Transverse colon (tissue), 4 donors: Measurements from ENCODE around the gene SECISBP2.
"Not testable (repeated sequence)": the region's sequence is repeated elsewhere in the genome, so short reads cannot be mapped to it uniquely, and the experiment has no call there.

Experiments used
- CTCF ChIP-seq, 5 experiments: fragments of 200-600 bp in 3 of 5; fragments of 450-650 bp in 2 of 5; sonication (generic) in 3 of 5; IDR thresholded peaks; 1 replicate in 2 of 5; 2 replicates in 3 of 5; pipeline ENCODE4 v1.5.1; 2016 to 2017; ENCODE audit warnings: antibody characterized with exemption in 5 of 5, inconsistent platforms in 3 of 5, mild to moderate bottlenecking in 2 of 5, moderate library complexity in 1 of 5
- EP300 ChIP-seq: sonication (generic); formaldehyde crosslinking; IDR thresholded peaks from one replicate; pipeline ENCODE4 v1.6.1; 2017; ENCODE audit warnings: antibody characterized with exemption, low read depth
- POLR2A ChIP-seq: fragments of 450-650 bp; IDR thresholded peaks from one replicate; pipeline ENCODE4 v1.6.1; 2016; ENCODE audit warnings: antibody characterized with exemption, mild to moderate bottlenecking, moderate library complexity
- POLR2AphosphoS5 ChIP-seq, 3 donors: sonication (generic); formaldehyde crosslinking; IDR thresholded peaks; one replicate each; pipeline ENCODE4 v1.6.1; 2016; ENCODE audit warnings: antibody characterized with exemption in 3 of 3

GRCh38 chr9:89371791-89372190, 53.5 kb downstream of the SECISBP2 start:
- not testable (repeated sequence) for TF ChIP-seq POLR2A; CTCF (IDR thresholded peaks at IDR 0.05); POLR2AphosphoS5 (IDR thresholded peaks at IDR 0.05); EP300
